ENCODE measurements around the gene NTRK3.

The NTRK3 gene

GRCh38 chr15:88118741-88119140 is 137.8 kb downstream of the NTRK3 start:
- H3K4me3 ChIP-seq (replicated peaks; ENCODE audit: insufficient read depth, low read length), result no peak overlapping the region
- H3K27ac ChIP-seq (replicated peaks), result no peak overlapping the region
- no peak for DNase-seq (ENCODE audit: low read depth in 1 of 2, low spot score in 1 of 2)
- no peaks in the 10 kb centered on the region for H3K27me3 ChIP-seq (ENCODE audit: insufficient read depth, poor library complexity, severe bottlenecking)
- TF ChIP-seq GABPA (IDR thresholded peaks at IDR 0.05; ENCODE audit: low read depth) (no peak), SPI1 (IDR thresholded peaks at IDR 0.05; ENCODE audit: borderline replicate concordance, low read depth) (no peak), REST (IDR thresholded peaks at IDR 0.05; ENCODE audit: insufficient replicate concordance, low read depth) (no peak), POLR2AphosphoS5 (IDR thresholded peaks at IDR 0.05; ENCODE audit: low read depth) (no peak)
- TF ChIP-seq, protein P1, sequence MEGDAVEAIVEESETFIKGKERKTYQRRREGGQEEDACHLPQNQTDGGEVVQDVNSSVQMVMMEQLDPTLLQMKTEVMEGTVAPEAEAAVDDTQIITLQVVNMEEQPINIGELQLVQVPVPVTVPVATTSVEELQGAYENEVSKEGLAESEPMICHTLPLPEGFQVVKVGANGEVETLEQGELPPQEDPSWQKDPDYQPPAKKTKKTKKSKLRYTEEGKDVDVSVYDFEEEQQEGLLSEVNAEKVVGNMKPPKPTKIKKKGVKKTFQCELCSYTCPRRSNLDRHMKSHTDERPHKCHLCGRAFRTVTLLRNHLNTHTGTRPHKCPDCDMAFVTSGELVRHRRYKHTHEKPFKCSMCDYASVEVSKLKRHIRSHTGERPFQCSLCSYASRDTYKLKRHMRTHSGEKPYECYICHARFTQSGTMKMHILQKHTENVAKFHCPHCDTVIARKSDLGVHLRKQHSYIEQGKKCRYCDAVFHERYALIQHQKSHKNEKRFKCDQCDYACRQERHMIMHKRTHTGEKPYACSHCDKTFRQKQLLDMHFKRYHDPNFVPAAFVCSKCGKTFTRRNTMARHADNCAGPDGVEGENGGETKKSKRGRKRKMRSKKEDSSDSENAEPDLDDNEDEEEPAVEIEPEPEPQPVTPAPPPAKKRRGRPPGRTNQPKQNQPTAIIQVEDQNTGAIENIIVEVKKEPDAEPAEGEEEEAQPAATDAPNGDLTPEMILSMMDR (IDR thresholded peaks at IDR 0.05; ENCODE audit: insufficient read depth, low read length), result no peak

GRCh38 chr15:88118035-88118434 is 138.5 kb downstream of the NTRK3 start:
- Histone ChIP-seq H3K4me3 (replicated peaks; ENCODE audit: insufficient read depth, low read length) (no peak overlapping the region), H3K27me3 (ENCODE audit: insufficient read depth, poor library complexity, severe bottlenecking) (no peaks in the 10 kb centered on the region), H3K27ac (replicated peaks) (no peak overlapping the region)
- no peak for TF ChIP-seq POLR2AphosphoS5 (IDR thresholded peaks at IDR 0.05; ENCODE audit: low read depth)
- no peak for TF ChIP-seq GABPA (IDR thresholded peaks at IDR 0.05; ENCODE audit: low read depth)
- DNase-seq (ENCODE audit: low read depth in 1 of 2, low spot score in 1 of 2), result no peak

DNA sequence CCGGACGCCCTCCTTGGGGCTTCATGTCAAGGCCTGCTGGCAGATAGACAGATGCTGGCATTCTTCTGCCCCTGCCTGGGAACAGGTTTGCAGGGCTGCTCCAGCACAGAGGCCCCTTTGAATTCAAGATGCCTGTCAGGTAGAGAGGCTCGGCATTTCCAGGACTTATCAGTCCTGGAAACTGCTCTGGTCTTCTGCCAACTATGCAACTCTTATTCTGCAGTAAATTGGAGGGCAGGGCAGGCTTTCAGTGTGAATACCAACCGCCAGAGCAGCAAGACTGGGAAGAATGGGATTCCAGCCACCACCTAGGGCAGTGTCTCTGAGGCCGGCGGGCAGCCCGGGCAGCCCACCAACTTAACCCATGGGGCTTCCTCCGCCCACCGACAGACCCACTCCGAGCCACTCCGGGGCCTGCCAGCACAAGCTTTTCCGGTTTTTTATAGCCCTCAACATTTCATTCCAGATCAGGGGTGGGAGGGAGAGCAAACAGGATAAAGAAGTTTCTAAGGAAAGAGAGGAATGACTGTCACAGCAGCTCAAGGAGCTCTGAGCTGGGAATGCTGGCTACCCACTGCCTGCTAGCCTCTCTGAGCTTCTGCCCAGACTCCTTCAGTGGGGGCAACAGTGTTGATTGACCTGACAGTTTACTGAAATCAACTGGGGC is 140.9 kb downstream of the NTRK3 start:
- TF ChIP-seq SPI1 (IDR thresholded peaks at IDR 0.05; ENCODE audit: borderline replicate concordance, low read depth), result no peak
- TF ChIP-seq REST (IDR thresholded peaks at IDR 0.05; ENCODE audit: insufficient replicate concordance, low read depth), result no peak
- no peak for TF ChIP-seq POLR2AphosphoS5 (IDR thresholded peaks at IDR 0.05; ENCODE audit: low read depth)
- TF ChIP-seq, protein P1 (IDR thresholded peaks at IDR 0.05; ENCODE audit: insufficient read depth, low read length), result no peak
- TF ChIP-seq GABPA (IDR thresholded peaks at IDR 0.05; ENCODE audit: low read depth), result no peak
- no peaks in the 10 kb centered on the region for H3K27me3 ChIP-seq (ENCODE audit: insufficient read depth, poor library complexity, severe bottlenecking)

DNA sequence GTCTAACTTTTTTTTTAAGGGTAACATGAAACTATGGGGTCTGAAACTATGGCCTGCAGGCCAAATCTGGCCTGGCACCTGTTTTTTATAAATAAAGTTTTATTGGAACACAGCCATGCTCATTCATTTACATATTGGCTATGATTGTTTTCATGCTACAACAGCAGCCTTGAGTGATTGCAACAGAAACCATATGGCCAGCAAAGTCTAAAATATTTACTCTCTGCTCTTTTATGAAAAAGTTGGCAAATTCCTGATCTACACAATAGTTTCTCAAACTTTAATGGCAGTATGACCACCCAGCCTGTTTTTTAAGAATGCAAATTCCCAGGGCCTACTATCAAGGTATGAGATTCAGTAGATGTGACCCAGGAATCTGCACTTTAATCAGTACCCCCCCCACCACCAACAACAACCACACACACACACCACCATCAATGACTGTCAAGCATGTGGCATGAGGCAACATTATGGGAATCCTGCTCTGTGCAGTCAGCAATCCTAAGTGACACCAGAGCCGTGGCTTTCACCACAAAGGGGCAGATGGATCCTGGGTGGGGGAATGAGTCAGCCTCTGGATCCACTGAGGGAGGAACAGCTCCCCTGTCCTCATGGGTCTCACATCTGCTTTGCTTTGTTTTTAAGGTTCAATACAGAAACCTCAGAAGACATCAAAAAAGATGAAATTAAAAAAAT is 142.8 kb downstream of the NTRK3 start:
- Histone ChIP-seq H3K27ac (replicated peaks) (no peak overlapping the region), H3K4me3 (replicated peaks; ENCODE audit: insufficient read depth, low read length) (no peak overlapping the region), H3K27me3 (ENCODE audit: insufficient read depth, poor library complexity, severe bottlenecking) (no peaks in the 10 kb centered on the region)
- no peak for DNase-seq (ENCODE audit: low read depth in 1 of 2, low spot score in 1 of 2)
- TF ChIP-seq GABPA (IDR thresholded peaks at IDR 0.05; ENCODE audit: low read depth) (no peak), POLR2AphosphoS5 (IDR thresholded peaks at IDR 0.05; ENCODE audit: low read depth) (no peak), SPI1 (IDR thresholded peaks at IDR 0.05; ENCODE audit: borderline replicate concordance, low read depth) (no peak), REST (IDR thresholded peaks at IDR 0.05; ENCODE audit: insufficient replicate concordance, low read depth) (no peak)
- TF ChIP-seq, protein P1 (IDR thresholded peaks at IDR 0.05; ENCODE audit: insufficient read depth, low read length), result no peak

More for the DNA sequence above, 140.9 kb downstream of the NTRK3 start:
- no peak for DNase-seq (ENCODE audit: low read depth in 1 of 2, low spot score in 1 of 2)
- H3K27ac ChIP-seq (replicated peaks), result no peak overlapping the region
- H3K4me3 ChIP-seq (replicated peaks; ENCODE audit: insufficient read depth, low read length), result no peak overlapping the region
